Ammon's horn (tissue), 1 donor: ENCODE data around the gene UBE2B.

Source experiments
- DNase-seq: peaks from one replicate; pipeline ENCODE4 v3.0.0-alpha.2; 2016; ENCODE audit warnings: low spot score

Gene UBE2B

DNA sequence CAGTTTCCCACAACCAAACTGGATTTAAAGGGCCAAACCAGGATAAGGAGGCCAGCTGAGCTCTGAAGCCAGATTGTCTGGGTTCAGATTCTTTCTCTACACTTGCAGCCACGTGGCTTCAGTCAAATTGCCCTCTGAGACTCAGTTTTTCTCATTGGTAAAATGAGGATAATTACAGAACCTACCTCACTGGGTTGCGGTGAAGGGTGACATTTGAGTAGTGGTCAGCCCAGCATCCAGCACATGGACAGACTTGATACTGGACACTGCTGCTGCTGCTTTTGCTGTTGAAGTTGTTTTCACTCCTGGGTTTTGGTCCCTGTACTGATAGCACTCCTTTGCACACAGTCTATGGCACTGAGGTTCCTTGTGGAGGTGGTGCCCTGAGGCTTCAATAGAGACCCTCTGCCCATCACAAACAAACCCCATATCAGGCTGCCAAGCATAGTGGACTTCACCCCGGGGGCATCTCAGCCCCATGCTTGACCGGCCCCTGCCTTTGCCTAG is 66.0 kb downstream of the UBE2B start:
- DNase-seq: no peak

DNA sequence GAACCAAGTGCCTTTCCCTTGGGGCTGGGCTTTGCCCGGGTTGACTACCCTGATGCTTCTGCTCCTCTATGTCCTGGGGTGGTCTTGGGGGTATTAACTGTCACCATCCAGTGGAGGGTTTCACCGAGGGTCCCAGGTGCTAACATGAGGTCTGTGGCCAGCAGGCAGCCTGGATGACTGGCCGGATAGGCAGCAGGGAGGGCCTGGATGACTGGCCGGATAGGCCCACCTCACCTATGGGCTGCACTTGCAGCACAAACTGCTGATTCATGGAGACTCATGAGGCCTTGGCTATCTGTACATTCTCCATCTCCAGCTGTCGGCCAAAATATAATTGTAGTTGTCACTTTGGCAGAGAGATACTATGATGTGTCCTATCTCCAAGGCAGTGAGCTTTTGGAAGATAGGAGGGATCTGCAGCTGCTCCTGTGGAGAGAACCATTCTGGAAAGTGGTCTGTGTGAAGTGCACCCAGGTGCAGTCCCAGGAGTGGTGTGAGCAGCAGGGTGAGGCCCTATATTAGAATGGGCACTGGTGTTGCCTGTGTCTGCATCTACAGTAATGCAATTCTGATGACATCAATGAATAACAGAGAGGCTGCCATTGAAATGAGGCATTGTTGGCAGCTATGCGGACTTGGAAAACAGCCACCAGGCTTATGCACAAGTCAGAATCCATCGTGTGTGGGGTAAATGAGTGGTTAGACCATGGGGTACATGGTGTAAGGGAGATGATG is 66.6 kb downstream of the UBE2B start:
- DNase-seq: peak; percentile 23

DNA sequence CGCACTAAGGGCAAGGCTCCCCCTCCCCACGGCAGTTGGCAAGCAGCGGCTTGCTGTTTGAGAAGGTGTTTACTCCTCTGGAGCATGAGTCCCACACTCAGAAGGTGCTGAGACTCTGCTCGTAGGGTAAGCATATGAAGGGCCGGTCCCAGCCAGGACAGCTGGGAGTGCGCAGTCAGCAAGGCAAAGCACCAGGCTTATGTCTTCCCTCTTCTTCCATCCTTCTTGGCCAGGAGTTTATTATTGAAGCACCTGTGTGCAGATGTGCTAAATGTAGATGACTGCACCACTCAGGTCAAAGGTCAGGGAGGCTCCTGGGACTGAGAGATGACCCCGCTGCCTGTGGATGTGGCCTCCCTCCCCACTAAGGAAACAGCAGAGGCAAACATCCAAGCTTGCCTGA is 67.4 kb downstream of the UBE2B start:
- DNase-seq: no peak

DNA sequence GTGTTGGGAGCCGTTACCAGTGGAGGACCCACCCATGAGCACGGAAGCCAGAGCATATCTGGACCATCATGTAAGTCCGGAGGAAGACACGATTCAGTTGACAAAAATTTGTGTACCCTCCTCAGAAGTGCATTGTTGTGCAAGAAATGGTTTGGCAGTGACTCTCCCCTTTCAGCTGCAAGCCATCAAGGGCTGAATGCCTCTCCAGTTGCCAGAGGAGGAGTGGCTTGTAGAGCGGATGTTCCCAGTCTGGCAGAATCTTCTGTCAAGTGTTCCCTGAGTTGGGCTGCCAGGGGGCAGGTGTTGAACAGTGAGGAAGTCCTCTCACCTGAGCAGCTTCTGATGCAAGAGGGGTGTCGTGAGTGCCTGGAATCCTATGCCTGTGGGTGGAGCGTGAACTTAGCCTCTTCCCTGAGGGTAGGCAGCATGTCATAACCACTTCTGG is 67.9 kb downstream of the UBE2B start:
- DNase-seq: peak; percentile 60

DNA sequence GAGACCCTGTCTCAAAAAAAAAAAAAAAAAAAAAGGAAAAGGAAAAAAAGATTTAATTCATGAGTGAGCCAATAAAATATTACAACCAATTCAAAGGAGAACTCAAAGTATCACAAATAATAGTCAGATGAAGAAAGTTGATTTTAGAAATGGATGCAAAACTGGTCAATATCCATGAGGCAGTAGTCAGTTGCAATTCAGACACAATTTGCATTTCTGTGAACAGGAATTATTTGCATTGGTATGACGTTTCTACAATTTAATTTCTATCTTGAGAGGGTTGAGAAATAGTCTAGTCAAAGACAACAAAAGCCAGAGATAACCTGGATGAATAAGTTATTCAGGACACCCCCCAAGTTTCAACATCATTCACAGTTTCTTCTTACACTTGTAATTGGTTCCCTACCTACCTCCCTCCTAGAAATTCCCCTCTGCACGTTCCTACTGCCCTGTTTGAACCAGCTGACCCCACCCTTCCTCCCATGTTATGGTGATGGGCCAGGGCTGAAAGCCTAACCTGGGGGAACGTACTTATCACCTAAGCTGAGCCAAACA is 68.9 kb downstream of the UBE2B start:
- no peak for DNase-seq
